Esophagus squamous epithelium (tissue), 5 donors: ENCODE data around the gene NFE2L1. TPM values are rescaled to one million over a fixed set of nuclear protein-coding genes. Genes with fewer than 3 reads are reported as not detected.

ENCODE experiments used
- DNase-seq: peaks from one replicate; lab custom pipeline; 2025; lab: John Stamatoyannopoulos, UW
- H3K27ac ChIP-seq, 4 donors: fragments of 200-600 bp; sonication (generic); one replicate each; pipeline ENCODE4 v1.5.1; 2016 to 2019; ENCODE audit warnings: mild to moderate bottlenecking in 1 of 4
- H3K27me3 ChIP-seq, 4 donors: fragments of 200-600 bp; sonication (generic); 1 replicate in 3 of 4; 2 replicates in 1 of 4; pipeline versions ENCODE4 v1.5.1 to v1.6.0; 2017 to 2021; ENCODE audit warnings: antibody characterized with exemption in 1 of 4
- H3K36me3 ChIP-seq, 3 donors: fragments of 200-600 bp; sonication (generic); one replicate each; pipeline ENCODE4 v1.5.1; 2016 to 2019
- H3K4me1 ChIP-seq, 3 donors: fragments of 200-600 bp; sonication (generic); one replicate each; pipeline ENCODE4 v1.5.1; 2017 to 2019
- H3K4me3 ChIP-seq, 4 donors: fragments of 200-600 bp; sonication (generic); 1 replicate in 3 of 4; 2 replicates in 1 of 4; pipeline ENCODE4 v1.5.1; 2016 to 2019; ENCODE audit warnings: mild to moderate bottlenecking in 2 of 4, moderate library complexity in 1 of 4
- H3K9me3 ChIP-seq, 3 donors: fragments of 200-600 bp; sonication (generic); one replicate each; pipeline ENCODE4 v1.5.1; 2016 to 2019
- POLR2A ChIP-seq, 4 donors: fragments of 450-650 bp; IDR thresholded peaks; one replicate each; pipeline ENCODE4 v1.6.1; 2017; ENCODE audit warnings: antibody characterized with exemption in 4 of 4, mild to moderate bottlenecking in 4 of 4, moderate library complexity in 3 of 4
- WGBS, 2 donors: methylation state at CpG; one replicate each; pipeline ENCODE4 v1.1.5; 2018; 5-methylcytosine and 5-hydroxymethylcytosine counted together
- intact Hi-C: fragments of 100-400 bp; cut with DNase I; formaldehyde crosslinking; loops from one replicate; pipeline ENCODE4 v1.15.0; 2022
- total RNA-seq, 4 donors: library from RNA; depleted of rRNA; stranded (reverse); fragments of >200 nt; gene quantifications; one replicate each; pipeline ENCODE4 v1.1.0, GENCODE V29; 2016
- TF ChIP-seq, protein P1 (sequence below), 6 experiments: fragments of 450-650 bp in 4 of 6; fragments of 200-600 bp in 2 of 6; sonication (generic) in 2 of 6; IDR thresholded peaks; one replicate each; pipeline ENCODE4 v1.5.1; 2016 to 2019; ENCODE audit warnings: antibody characterized with exemption in 6 of 6, mild to moderate bottlenecking in 4 of 6, moderate library complexity in 4 of 6
- donor health status: DM: yes; HTN: yes; CAD: no.

Gene NFE2L1
- total RNA-seq, 4 donors from 2014 or later = 41.6 to 103 (median 60.0) TPM

DNA sequence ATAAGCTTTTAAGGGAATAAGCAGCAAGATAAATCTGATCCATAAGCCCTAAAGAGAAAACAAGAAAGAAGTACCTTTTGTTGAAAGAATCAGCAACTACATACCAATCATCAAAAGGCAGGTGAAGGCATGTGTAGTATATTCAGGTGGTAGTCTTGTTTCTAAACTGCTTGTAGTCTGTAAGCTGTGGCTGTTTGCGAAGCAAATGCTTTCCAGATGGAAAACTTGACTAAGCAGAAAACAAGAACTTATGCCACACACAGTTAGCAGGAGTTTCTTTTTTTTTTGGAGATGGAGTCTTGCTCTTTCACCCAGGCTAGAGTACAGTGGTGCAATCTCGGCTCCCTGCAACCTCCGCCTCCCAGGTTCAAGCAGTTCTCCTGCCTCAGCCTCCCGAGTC lies 47.5 kb downstream of the NFE2L1 start:
- intact Hi-C loops = no loop called here
- no peak for DNase-seq

DNA sequence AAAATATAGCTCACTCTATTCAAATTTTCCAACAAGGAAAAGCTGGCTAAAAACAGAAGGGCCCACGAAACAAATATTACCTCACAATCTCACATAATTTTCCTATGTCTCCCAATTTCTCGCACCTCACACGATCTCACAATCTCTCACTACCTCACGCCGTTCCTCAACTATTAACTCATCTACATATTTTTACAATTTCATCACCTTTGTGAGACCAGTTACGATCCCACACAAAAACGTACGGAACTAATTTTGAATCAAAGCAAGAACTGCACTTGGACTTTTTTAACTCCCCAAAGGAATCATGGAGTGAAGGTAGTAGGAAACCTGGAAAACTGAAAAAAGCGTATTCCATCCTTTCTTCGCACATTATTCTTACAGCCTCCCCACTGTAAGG lies 52.0 kb downstream of the NFE2L1 start:
- peak overlapping the region; percentile 87 to 97 (median 94) for H3K27ac ChIP-seq
- H3K9me3 ChIP-seq = no peaks in the 10 kb centered on the region
- intact Hi-C loops = no loop called here
- DNase-seq = no peak
- 22 to 27% methylated on average over 10 of the region's 10 CpGs for WGBS, 2 donors
- H3K4me1 ChIP-seq = peaks cover 0 to 49% (median 8%) of the 10 kb centered on the region in 3 donors
- TF ChIP-seq, protein P1, sequence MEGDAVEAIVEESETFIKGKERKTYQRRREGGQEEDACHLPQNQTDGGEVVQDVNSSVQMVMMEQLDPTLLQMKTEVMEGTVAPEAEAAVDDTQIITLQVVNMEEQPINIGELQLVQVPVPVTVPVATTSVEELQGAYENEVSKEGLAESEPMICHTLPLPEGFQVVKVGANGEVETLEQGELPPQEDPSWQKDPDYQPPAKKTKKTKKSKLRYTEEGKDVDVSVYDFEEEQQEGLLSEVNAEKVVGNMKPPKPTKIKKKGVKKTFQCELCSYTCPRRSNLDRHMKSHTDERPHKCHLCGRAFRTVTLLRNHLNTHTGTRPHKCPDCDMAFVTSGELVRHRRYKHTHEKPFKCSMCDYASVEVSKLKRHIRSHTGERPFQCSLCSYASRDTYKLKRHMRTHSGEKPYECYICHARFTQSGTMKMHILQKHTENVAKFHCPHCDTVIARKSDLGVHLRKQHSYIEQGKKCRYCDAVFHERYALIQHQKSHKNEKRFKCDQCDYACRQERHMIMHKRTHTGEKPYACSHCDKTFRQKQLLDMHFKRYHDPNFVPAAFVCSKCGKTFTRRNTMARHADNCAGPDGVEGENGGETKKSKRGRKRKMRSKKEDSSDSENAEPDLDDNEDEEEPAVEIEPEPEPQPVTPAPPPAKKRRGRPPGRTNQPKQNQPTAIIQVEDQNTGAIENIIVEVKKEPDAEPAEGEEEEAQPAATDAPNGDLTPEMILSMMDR (IDR thresholded peaks at IDR 0.05) = no peak
- TF ChIP-seq POLR2A (IDR thresholded peaks at IDR 0.05) = no peak
- H3K27me3 ChIP-seq = no peaks in the 10 kb centered on the region
- peak overlapping the region; percentile 78 to 98 (median 86) for H3K4me3 ChIP-seq
- H3K36me3 ChIP-seq = peaks cover 0 to 4% (median 0%) of the 10 kb centered on the region in 3 donors

More for the DNA sequence above, 47.5 kb downstream of the NFE2L1 start:
- Histone ChIP-seq H3K36me3 (peaks cover 0 to 4% (median 0%) of the 10 kb centered on the region in 3 donors), H3K4me3 (no peak overlapping the region), H3K27me3 (no peaks in the 10 kb centered on the region), H3K27ac (peak overlapping the region; percentile 18 to 78 (median 67)), H3K4me1 (peaks cover 0 to 74% (median 15%) of the 10 kb centered on the region in 3 donors), H3K9me3 (no peaks in the 10 kb centered on the region)
- WGBS, 2 donors = 37 to 62% methylated on average over 4 of the region's 4 CpGs
- TF ChIP-seq, protein P1 (IDR thresholded peaks at IDR 0.05) = no peak
- no peak for TF ChIP-seq POLR2A (IDR thresholded peaks at IDR 0.05)

DNA sequence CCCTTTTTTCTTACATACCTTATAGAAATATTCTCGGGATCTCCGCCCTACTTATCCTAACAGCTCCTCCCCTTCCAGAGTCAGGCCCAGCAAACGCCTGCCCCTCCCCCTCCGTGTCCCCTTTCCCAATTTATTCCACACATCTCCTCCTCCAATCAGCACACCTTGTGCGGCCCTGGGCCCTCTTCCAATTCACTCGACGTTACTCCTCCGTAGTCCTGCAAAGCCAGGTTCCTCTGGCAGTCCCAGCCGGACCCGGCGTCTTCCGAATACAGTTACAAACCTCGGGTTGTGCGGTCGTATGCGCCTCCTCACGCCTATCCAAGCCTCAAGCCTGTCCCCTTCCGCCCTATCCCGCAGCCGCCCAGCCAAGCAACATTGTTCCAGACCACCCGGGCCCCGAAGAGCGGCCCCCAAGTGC lies 52.4 kb downstream of the NFE2L1 start:
- TF ChIP-seq, protein P1 (IDR thresholded peaks at IDR 0.05) = no peak
- no peak for TF ChIP-seq POLR2A (IDR thresholded peaks at IDR 0.05)
- peak overlapping the region; percentile 78 to 98 (median 86) for H3K4me3 ChIP-seq
- H3K27ac ChIP-seq = peak overlapping the region; percentile 87 to 97 (median 94)
- H3K9me3 ChIP-seq = no peaks in the 10 kb centered on the region
- 0% methylated on average over 18 to 19 of the region's 23 CpGs for WGBS, 2 donors
- DNase-seq = no peak
- no peaks in the 10 kb centered on the region for H3K27me3 ChIP-seq
- H3K4me1 ChIP-seq = peaks cover 0 to 44% (median 8%) of the 10 kb centered on the region in 3 donors
- peaks cover 0 to under 1% (median 0%) of the 10 kb centered on the region in 3 donors for H3K36me3 ChIP-seq
- intact Hi-C loops = no loop called here

DNA sequence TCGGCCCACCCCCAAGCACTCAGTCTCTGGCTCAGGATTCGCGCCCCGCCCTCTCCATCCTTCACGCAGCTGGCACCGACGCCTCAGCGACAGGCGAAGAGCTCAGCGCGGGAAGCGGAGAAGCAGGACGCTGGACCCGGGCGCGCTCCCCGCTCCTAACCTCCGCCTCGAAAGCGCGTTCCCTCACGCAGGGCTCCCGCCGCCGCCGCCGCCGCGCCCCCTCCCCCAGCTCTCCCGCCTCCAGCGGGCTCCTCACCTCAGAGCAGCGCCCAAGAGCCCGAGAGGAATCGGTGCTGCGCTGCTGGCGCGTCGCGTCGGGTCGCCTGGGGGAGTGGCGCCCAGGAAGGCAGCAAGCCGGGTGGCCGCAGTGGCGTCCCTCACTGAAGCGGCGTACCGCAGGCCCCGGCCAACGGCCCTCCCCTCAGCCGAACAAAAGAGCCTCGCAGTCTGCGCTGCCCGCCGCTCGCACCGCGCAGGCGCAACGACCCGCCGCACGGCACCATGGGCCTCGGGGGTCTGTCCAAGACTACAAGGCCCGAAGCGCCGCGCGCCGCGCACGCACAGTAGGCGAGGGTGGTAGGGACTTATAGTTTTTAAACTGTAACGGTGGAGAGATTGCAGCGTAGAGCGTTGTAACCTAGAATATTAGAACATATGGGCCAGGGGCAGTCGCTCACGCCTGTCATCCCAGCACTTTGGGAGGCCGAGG lies 53.0 kb downstream of the NFE2L1 start, which contains the start of gene CBX1:
Gene CBX1, minus strand, starts transcription at position 467 of the 709 bp plus-strand sequence. CDS start 24,474 bp downstream, outside the sequence.
- peak in 3 of 4 donors; percentile 46 to 81 (median 76) for TF ChIP-seq POLR2A (IDR thresholded peaks at IDR 0.05)
- TF ChIP-seq, protein P1 (IDR thresholded peaks at IDR 0.05) = peak in 1 of 6 experiments; percentile 33
- Histone ChIP-seq H3K36me3 (no peaks in the 10 kb centered on the region), H3K27ac (peak within 1 kb of the TSS; percentile 87 to 97 (median 94)), H3K9me3 (no peaks in the 10 kb centered on the region), H3K4me3 (peak within 1 kb of the TSS; percentile 78 to 98 (median 86)), H3K27me3 (no peaks in the 10 kb centered on the region), H3K4me1 (peaks cover 0 to 39% (median 8%) of the 10 kb centered on the region in 3 donors)
- WGBS, 2 donors = 0% methylated on average over 13 of the region's 79 CpGs; no CpG with 5 or more reads in 1 of the 2 donors
- intact Hi-C loops = no loop called here
- peak; percentile 71 for DNase-seq
